ENCODE results near the gene MCTP1. TPM values are rescaled to one million over a fixed set of nuclear protein-coding genes. Genes with fewer than 3 reads are reported as not detected.

The MCTP1 gene
- polyA plus RNA-seq, 1 donor (not counting 4 experiments of a cell fraction or from before 2014, with no cell fraction given) = 4.9 TPM

GRCh38 chr5:94911276-94911675, 373.6 kb downstream of the MCTP1 start:
- Histone ChIP-seq H3K27me3 (ENCODE audit: control insufficient read depth, extremely low read depth, insufficient read depth, low read length) (peaks cover 9% of the 10 kb centered on the region), H3K9me3 (ENCODE audit: control insufficient read depth, low read depth, low read length) (no peaks in the 10 kb centered on the region), H3K4me2 (ENCODE audit: control insufficient read depth, extremely low read depth, insufficient read depth, low read depth, low read length) (no peak overlapping the region), H3K9ac (ENCODE audit: control insufficient read depth, extremely low read depth, insufficient read depth, low read length) (no peak overlapping the region), H3K4me3 (ENCODE audit: control insufficient read depth in 2 of 3, extremely low read depth in 1 of 3, insufficient read depth in 2 of 3, low read depth in 1 of 3, low read length in 3 of 3) (no peak overlapping the region), H3K4me1 (ENCODE audit: control insufficient read depth, extremely low read depth, insufficient read depth, low read length) (no peaks in the 10 kb centered on the region), H3K36me3 (ENCODE audit: control insufficient read depth in 2 of 2, extremely low read depth in 1 of 2, insufficient read depth in 2 of 2, low read length in 2 of 2) (no peaks in the 10 kb centered on the region), H2AFZ (ENCODE audit: control insufficient read depth, low read length) (no peak overlapping the region), H3K27ac (ENCODE audit: control insufficient read depth, insufficient read depth, low read length) (no peak overlapping the region), H4K20me1 (ENCODE audit: control insufficient read depth, extremely low read depth, insufficient read depth, low read length) (no peaks in the 10 kb centered on the region), H3K9me1 (ENCODE audit: control insufficient read depth, extremely low read depth, insufficient read depth, low read length) (no peaks in the 10 kb centered on the region), H3K79me2 (ENCODE audit: control insufficient read depth, insufficient read depth, low read length) (no peaks in the 10 kb centered on the region)
- dilution Hi-C loops (cut with MboI; ENCODE audit: extremely low pct_ligation_motif_present, low sequenced_read_pairs) = no loop called here
- no peak for DNase-seq (ENCODE audit: low read depth, low spot score)
- TF ChIP-seq EZH2 (IDR thresholded peaks at IDR 0.05; ENCODE audit: low read length) = no peak
- TF ChIP-seq, protein P1, sequence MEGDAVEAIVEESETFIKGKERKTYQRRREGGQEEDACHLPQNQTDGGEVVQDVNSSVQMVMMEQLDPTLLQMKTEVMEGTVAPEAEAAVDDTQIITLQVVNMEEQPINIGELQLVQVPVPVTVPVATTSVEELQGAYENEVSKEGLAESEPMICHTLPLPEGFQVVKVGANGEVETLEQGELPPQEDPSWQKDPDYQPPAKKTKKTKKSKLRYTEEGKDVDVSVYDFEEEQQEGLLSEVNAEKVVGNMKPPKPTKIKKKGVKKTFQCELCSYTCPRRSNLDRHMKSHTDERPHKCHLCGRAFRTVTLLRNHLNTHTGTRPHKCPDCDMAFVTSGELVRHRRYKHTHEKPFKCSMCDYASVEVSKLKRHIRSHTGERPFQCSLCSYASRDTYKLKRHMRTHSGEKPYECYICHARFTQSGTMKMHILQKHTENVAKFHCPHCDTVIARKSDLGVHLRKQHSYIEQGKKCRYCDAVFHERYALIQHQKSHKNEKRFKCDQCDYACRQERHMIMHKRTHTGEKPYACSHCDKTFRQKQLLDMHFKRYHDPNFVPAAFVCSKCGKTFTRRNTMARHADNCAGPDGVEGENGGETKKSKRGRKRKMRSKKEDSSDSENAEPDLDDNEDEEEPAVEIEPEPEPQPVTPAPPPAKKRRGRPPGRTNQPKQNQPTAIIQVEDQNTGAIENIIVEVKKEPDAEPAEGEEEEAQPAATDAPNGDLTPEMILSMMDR (optimal IDR thresholded peaks at IDR 0.05 in 1 of 3, IDR thresholded peaks at IDR 0.05 in 1 of 3, conservative IDR thresholded peaks at IDR 0.05 in 1 of 3; ENCODE audit: extremely low read depth in 1 of 3, insufficient read depth in 2 of 3, low read length in 3 of 3) = no peak
- no peak for FAIRE-seq

DNA sequence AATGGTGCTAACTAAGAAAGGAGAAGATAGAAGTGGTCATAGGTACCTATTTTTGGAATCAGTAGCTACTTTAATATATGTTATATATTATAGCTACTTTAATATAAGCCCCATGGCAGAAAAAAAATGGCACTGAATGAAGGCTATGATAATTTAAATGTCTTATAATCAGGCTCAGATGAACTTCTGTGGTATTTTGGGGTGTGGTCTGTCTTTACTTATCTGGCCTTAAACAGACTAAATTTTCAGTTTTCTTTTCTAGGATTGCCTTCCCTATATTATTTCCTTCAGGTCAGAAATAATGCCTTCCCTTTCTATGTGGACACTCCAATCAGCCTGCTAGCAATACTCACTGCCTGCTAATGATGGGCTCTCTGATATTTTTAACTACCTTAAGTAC, 374.2 kb downstream of the MCTP1 start:
- Histone ChIP-seq H3K4me1 (ENCODE audit: control insufficient read depth, extremely low read depth, insufficient read depth, low read length) (no peaks in the 10 kb centered on the region), H3K9me1 (ENCODE audit: control insufficient read depth, extremely low read depth, insufficient read depth, low read length) (no peaks in the 10 kb centered on the region), H3K9me3 (ENCODE audit: control insufficient read depth, low read depth, low read length) (no peaks in the 10 kb centered on the region), H4K20me1 (ENCODE audit: control insufficient read depth, extremely low read depth, insufficient read depth, low read length) (no peaks in the 10 kb centered on the region), H3K9ac (ENCODE audit: control insufficient read depth, extremely low read depth, insufficient read depth, low read length) (no peak overlapping the region), H3K79me2 (ENCODE audit: control insufficient read depth, insufficient read depth, low read length) (no peaks in the 10 kb centered on the region), H3K36me3 (ENCODE audit: control insufficient read depth in 2 of 2, extremely low read depth in 1 of 2, insufficient read depth in 2 of 2, low read length in 2 of 2) (no peaks in the 10 kb centered on the region), H3K27me3 (ENCODE audit: control insufficient read depth, extremely low read depth, insufficient read depth, low read length) (peaks cover 9% of the 10 kb centered on the region), H3K4me2 (ENCODE audit: control insufficient read depth, extremely low read depth, insufficient read depth, low read depth, low read length) (no peak overlapping the region), H3K27ac (ENCODE audit: control insufficient read depth, insufficient read depth, low read length) (no peak overlapping the region), H2AFZ (ENCODE audit: control insufficient read depth, low read length) (no peak overlapping the region), H3K4me3 (ENCODE audit: control insufficient read depth in 2 of 3, extremely low read depth in 1 of 3, insufficient read depth in 2 of 3, low read depth in 1 of 3, low read length in 3 of 3) (no peak overlapping the region)
- TF ChIP-seq, protein P1 (optimal IDR thresholded peaks at IDR 0.05 in 1 of 3, IDR thresholded peaks at IDR 0.05 in 1 of 3, conservative IDR thresholded peaks at IDR 0.05 in 1 of 3; ENCODE audit: extremely low read depth in 1 of 3, insufficient read depth in 2 of 3, low read length in 3 of 3) = no peak
- TF ChIP-seq EZH2 (IDR thresholded peaks at IDR 0.05; ENCODE audit: low read length) = no peak
- dilution Hi-C loops (cut with MboI; ENCODE audit: extremely low pct_ligation_motif_present, low sequenced_read_pairs) = no loop called here
- no peak for DNase-seq (ENCODE audit: low read depth, low spot score)
- no peak for FAIRE-seq
